HepG2 (cell line): Measurements from ENCODE around the gene KLF6. TPM values are rescaled to one million over a fixed set of nuclear protein-coding genes. Genes with fewer than 3 reads are reported as not detected.
A peak's percentile ranks its signal among the peaks of the same experiment; 100 is the strongest.

Experiments used
- ELF3 ChIP-seq: IDR thresholded peaks from 2 replicates; pipeline ENCODE4 v1.6.1; 2016; ENCODE audit warnings: missing genetic modification reagents, missing compliant biosample characterization
- ISL2 ChIP-seq: sonication (generic); formaldehyde crosslinking; IDR thresholded peaks from 2 replicates; pipeline ENCODE4 v1.5.0; 2020; ENCODE audit warnings: missing genetic modification reagents
- KLF13 ChIP-seq: sonication (generic); formaldehyde crosslinking; IDR thresholded peaks from 2 replicates; pipeline ENCODE4 v1.4.0; 2020; ENCODE audit warnings: mild to moderate bottlenecking, missing genetic modification reagents
- KLF15 ChIP-seq: sonication (generic); formaldehyde crosslinking; IDR thresholded peaks from 2 replicates; pipeline ENCODE4 v1.8.1; 2023; ENCODE audit warnings: borderline replicate concordance, mild to moderate bottlenecking, inconsistent platforms, missing genetic modification reagents, mixed read lengths
- SIX1 ChIP-seq: sonication (generic); formaldehyde crosslinking; IDR thresholded peaks from 2 replicates; pipeline ENCODE4 v1.4.0; 2020; ENCODE audit warnings: missing genetic modification reagents, borderline replicate concordance
- TAF1 ChIP-seq: sonication (generic); formaldehyde crosslinking; IDR thresholded peaks from 2 replicates; pipeline ENCODE4 v1.4.0; 2020; ENCODE audit warnings: missing genetic modification reagents
- TOE1 ChIP-seq: sonication (generic); formaldehyde crosslinking; IDR thresholded peaks from 2 replicates; pipeline ENCODE4 v1.4.0; 2020; ENCODE audit warnings: mild to moderate bottlenecking, missing genetic modification reagents
- ZMYM4 ChIP-seq: sonication (generic); formaldehyde crosslinking; IDR thresholded peaks from 2 replicates; pipeline ENCODE4 v1.8.1; 2023; ENCODE audit warnings: mild to moderate bottlenecking, missing genetic modification reagents
- ZNF317 ChIP-seq: sonication (generic); formaldehyde crosslinking; IDR thresholded peaks from 2 replicates; pipeline ENCODE4 v1.5.0; 2020; ENCODE audit warnings: mild to moderate bottlenecking, missing genetic modification reagents
- ZNF546 ChIP-seq: sonication (generic); formaldehyde crosslinking; conservative IDR thresholded peaks from 2 replicates; pipeline ENCODE4 v1.8.1; 2023; ENCODE audit warnings: mild to moderate bottlenecking, missing genetic modification reagents
- polyA plus RNA-seq, 8 experiments: library from polyadenylated mRNA; depleted of rRNA in 3 of 8; stranded (reverse) in 7 of 8; unstranded in 1 of 8; fragments of >200 nt; fragmentation: Illumina TruSeq in 4 of 8; extraction: Trizol in 4 of 8; gene quantifications; 2 replicates each; pipeline versions ENCODE4 v1.2.1 to v1.2.3, GENCODE V29; 2011 to 2016; ENCODE audit warnings: low read depth in 4 of 8, missing spikeins in 1 of 8, mixed read lengths in 1 of 8; ENCODE audit not compliant: insufficient read depth in 1 of 8
- total RNA-seq, 5 experiments: library from RNA; depleted of rRNA; stranded (reverse); fragments of >200 nt; fragmentation: Illumina TruSeq; extraction: Trizol; gene quantifications; 2 replicates each; pipeline ENCODE4 v1.2.3, GENCODE V29; 2016; ENCODE audit warnings: low read depth in 1 of 5
- TF ChIP-seq, protein P1 (sequence below): sonication (generic); formaldehyde crosslinking; IDR thresholded peaks from 2 replicates; pipeline ENCODE4 v1.9.0; 2021; ENCODE audit warnings: mild to moderate bottlenecking, missing genetic modification reagents
- TF ChIP-seq, protein P2 (sequence below): IDR thresholded peaks from 2 replicates; pipeline ENCODE4 v1.6.1; 2012; ENCODE audit warnings: inconsistent platforms
- TF ChIP-seq, protein P3 (sequence below): sonication (generic); formaldehyde crosslinking; IDR thresholded peaks from 2 replicates; pipeline ENCODE4 v1.5.1; 2020; ENCODE audit warnings: mild to moderate bottlenecking, missing genetic modification reagents, moderate library complexity
- TF ChIP-seq, protein P4 (sequence below): sonication (generic); formaldehyde crosslinking; IDR thresholded peaks from 2 replicates; pipeline ENCODE4 v1.4.0; 2020; ENCODE audit warnings: missing genetic modification reagents
- TF ChIP-seq, protein P5 (sequence below): IDR thresholded peaks from 2 replicates; pipeline ENCODE4 v1.4.0; 2020; ENCODE audit warnings: mild to moderate bottlenecking, missing genetic modification reagents
- TF ChIP-seq, protein P6 (sequence below): sonication (generic); formaldehyde crosslinking; IDR thresholded peaks from 2 replicates; pipeline ENCODE4 v1.8.1; 2023; ENCODE audit warnings: mild to moderate bottlenecking, missing genetic modification reagents, borderline replicate concordance

KLF6 gene
- total and polyA plus RNA-seq, 2 of the 13 experiments (the other 11 are each of a cell fraction or from before 2014, with no cell fraction given) = 27.0 to 71.9 TPM

DNA sequence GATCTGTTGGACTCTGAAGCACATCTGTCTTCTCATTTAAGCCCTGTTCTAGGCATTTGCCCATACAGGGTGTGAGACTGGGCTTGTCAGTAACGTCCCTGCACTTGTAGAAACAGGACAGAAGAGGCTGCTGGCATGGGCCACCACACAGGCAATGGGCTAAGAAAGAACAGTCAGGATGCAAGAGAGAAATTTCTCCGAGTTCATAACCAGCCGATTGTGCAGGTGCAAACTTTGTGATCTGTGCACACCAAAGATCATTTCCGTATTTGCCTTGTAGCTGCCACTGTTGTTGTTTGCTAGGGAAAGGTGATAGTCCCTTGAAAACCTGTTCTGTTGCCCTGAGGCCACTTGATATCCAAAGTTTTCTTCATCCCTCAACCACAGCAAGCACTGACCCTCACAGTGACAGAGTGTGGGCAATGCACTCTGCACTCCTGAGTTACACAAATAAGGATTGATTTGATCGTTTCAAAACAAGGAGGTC lies 20.3 kb downstream of the KLF6 start (continued):
- TF ChIP-seq, protein P1, sequence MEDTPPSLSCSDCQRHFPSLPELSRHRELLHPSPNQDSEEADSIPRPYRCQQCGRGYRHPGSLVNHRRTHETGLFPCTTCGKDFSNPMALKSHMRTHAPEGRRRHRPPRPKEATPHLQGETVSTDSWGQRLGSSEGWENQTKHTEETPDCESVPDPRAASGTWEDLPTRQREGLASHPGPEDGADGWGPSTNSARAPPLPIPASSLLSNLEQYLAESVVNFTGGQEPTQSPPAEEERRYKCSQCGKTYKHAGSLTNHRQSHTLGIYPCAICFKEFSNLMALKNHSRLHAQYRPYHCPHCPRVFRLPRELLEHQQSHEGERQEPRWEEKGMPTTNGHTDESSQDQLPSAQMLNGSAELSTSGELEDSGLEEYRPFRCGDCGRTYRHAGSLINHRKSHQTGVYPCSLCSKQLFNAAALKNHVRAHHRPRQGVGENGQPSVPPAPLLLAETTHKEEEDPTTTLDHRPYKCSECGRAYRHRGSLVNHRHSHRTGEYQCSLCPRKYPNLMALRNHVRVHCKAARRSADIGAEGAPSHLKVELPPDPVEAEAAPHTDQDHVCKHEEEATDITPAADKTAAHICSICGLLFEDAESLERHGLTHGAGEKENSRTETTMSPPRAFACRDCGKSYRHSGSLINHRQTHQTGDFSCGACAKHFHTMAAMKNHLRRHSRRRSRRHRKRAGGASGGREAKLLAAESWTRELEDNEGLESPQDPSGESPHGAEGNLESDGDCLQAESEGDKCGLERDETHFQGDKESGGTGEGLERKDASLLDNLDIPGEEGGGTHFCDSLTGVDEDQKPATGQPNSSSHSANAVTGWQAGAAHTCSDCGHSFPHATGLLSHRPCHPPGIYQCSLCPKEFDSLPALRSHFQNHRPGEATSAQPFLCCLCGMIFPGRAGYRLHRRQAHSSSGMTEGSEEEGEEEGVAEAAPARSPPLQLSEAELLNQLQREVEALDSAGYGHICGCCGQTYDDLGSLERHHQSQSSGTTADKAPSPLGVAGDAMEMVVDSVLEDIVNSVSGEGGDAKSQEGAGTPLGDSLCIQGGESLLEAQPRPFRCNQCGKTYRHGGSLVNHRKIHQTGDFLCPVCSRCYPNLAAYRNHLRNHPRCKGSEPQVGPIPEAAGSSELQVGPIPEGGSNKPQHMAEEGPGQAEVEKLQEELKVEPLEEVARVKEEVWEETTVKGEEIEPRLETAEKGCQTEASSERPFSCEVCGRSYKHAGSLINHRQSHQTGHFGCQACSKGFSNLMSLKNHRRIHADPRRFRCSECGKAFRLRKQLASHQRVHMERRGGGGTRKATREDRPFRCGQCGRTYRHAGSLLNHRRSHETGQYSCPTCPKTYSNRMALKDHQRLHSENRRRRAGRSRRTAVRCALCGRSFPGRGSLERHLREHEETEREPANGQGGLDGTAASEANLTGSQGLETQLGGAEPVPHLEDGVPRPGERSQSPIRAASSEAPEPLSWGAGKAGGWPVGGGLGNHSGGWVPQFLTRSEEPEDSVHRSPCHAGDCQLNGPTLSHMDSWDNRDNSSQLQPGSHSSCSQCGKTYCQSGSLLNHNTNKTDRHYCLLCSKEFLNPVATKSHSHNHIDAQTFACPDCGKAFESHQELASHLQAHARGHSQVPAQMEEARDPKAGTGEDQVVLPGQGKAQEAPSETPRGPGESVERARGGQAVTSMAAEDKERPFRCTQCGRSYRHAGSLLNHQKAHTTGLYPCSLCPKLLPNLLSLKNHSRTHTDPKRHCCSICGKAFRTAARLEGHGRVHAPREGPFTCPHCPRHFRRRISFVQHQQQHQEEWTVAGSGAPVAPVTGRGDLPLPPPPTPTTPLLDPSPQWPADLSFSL = peak; percentile 80
- TF ChIP-seq, protein P2, sequence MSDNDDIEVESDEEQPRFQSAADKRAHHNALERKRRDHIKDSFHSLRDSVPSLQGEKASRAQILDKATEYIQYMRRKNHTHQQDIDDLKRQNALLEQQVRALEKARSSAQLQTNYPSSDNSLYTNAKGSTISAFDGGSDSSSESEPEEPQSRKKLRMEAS = 0 out of 2 replicates have a peak, but pooled peaks have one; percentile 7
- TF ChIP-seq ISL2 (CRISPR knock-in tag) (no peak), TOE1 (CRISPR knock-in tag) (no peak), ZMYM4 (CRISPR knock-in tag) (peak; percentile 47; the same call in 1 of the 2 replicates), ELF3 (CRISPR knock-in tag) (peak; percentile 67), KLF15 (no peak), TAF1 (no peak), ZNF546 (no peak), SIX1 (peak; percentile 14; the same call in 1 of the 2 replicates), KLF13 (no peak), ZNF317 (CRISPR knock-in tag) (no peak)
- TF ChIP-seq, protein P3, sequence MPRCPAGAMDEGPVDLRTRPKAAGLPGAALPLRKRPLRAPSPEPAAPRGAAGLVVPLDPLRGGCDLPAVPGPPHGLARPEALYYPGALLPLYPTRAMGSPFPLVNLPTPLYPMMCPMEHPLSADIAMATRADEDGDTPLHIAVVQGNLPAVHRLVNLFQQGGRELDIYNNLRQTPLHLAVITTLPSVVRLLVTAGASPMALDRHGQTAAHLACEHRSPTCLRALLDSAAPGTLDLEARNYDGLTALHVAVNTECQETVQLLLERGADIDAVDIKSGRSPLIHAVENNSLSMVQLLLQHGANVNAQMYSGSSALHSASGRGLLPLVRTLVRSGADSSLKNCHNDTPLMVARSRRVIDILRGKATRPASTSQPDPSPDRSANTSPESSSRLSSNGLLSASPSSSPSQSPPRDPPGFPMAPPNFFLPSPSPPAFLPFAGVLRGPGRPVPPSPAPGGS (CRISPR knock-in tag) = no peak
- TF ChIP-seq, protein P4, sequence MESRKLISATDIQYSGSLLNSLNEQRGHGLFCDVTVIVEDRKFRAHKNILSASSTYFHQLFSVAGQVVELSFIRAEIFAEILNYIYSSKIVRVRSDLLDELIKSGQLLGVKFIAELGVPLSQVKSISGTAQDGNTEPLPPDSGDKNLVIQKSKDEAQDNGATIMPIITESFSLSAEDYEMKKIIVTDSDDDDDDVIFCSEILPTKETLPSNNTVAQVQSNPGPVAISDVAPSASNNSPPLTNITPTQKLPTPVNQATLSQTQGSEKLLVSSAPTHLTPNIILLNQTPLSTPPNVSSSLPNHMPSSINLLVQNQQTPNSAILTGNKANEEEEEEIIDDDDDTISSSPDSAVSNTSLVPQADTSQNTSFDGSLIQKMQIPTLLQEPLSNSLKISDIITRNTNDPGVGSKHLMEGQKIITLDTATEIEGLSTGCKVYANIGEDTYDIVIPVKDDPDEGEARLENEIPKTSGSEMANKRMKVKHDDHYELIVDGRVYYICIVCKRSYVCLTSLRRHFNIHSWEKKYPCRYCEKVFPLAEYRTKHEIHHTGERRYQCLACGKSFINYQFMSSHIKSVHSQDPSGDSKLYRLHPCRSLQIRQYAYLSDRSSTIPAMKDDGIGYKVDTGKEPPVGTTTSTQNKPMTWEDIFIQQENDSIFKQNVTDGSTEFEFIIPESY (CRISPR knock-in tag) = no peak
- TF ChIP-seq, protein P5, sequence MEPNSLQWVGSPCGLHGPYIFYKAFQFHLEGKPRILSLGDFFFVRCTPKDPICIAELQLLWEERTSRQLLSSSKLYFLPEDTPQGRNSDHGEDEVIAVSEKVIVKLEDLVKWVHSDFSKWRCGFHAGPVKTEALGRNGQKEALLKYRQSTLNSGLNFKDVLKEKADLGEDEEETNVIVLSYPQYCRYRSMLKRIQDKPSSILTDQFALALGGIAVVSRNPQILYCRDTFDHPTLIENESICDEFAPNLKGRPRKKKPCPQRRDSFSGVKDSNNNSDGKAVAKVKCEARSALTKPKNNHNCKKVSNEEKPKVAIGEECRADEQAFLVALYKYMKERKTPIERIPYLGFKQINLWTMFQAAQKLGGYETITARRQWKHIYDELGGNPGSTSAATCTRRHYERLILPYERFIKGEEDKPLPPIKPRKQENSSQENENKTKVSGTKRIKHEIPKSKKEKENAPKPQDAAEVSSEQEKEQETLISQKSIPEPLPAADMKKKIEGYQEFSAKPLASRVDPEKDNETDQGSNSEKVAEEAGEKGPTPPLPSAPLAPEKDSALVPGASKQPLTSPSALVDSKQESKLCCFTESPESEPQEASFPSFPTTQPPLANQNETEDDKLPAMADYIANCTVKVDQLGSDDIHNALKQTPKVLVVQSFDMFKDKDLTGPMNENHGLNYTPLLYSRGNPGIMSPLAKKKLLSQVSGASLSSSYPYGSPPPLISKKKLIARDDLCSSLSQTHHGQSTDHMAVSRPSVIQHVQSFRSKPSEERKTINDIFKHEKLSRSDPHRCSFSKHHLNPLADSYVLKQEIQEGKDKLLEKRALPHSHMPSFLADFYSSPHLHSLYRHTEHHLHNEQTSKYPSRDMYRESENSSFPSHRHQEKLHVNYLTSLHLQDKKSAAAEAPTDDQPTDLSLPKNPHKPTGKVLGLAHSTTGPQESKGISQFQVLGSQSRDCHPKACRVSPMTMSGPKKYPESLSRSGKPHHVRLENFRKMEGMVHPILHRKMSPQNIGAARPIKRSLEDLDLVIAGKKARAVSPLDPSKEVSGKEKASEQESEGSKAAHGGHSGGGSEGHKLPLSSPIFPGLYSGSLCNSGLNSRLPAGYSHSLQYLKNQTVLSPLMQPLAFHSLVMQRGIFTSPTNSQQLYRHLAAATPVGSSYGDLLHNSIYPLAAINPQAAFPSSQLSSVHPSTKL = peak; percentile 63
- TF ChIP-seq, protein P6, sequence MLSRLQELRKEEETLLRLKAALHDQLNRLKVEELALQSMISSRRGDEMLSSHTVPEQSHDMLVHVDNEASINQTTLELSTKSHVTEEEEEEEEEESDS = no peak
